ENCODE data around the gene DPP6. TPM values are rescaled to one million over a fixed set of nuclear protein-coding genes. Genes with fewer than 3 reads are reported as not detected.

DPP6 gene
- total RNA-seq, 4 donors from 2014 or later, result 1.5 to 2.9 TPM; not detected in 2

GRCh38 chr7:154217688-154218340 is 165.6 kb downstream of the DPP6 start:
- Histone ChIP-seq H3K36me3 (no peaks in the 10 kb centered on the region), H3K9me3 (no peaks in the 10 kb centered on the region), H3K27me3 (no peaks in the 10 kb centered on the region), H3K27ac (no peak overlapping the region), H3K4me1 (no peaks in the 10 kb centered on the region), H3K4me3 (no peak overlapping the region)
- no peak for DNase-seq
- no peak for TF ChIP-seq POLR2A (IDR thresholded peaks at IDR 0.05)

DNA sequence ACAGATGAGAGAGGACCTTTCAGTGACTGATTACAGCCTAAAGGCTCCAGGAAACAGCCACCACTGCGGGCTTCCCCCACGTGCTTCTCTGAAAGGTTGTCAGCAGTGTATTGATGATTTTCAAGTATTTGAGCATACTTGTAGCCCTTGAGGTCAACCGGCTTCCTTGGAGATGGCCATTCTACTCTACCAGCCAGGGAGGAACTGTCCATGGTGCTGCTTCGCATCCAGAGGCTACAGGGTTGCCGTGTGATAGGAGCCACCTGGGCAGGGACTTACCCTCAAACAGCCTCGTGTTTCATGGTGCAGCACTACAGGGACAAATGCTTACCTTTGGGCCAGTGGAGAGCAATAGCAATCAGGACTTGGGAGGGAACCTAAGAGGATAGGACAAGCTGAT is 179.5 kb downstream of the DPP6 start:
- Histone ChIP-seq H3K27me3 (no peaks in the 10 kb centered on the region), H3K27ac (no peak overlapping the region), H3K4me1 (no peaks in the 10 kb centered on the region), H3K4me3 (no peak overlapping the region), H3K36me3 (no peaks in the 10 kb centered on the region), H3K9me3 (no peaks in the 10 kb centered on the region)
- DNase-seq, result no peak
- TF ChIP-seq CTCF (IDR thresholded peaks at IDR 0.05) (no peak), POLR2A (IDR thresholded peaks at IDR 0.05) (no peak)

DNA sequence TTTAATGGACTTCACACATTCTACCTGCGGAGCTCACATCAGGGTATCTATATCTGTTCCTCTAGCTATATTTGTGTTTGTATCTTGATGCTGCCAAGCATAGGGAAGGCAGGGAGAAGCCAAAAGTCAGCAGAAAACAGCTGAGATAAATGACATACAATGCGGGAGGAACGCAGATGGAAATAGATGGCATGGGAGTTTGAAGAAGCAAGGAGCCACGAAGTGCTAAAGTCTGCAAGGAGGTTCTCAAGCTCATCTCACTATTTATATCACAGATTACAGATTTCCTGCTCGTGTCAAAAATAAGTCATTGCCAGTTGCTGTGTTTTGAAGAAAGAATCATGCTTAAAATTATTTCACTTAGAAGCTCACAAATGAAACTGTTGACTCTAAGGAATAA is 180.5 kb downstream of the DPP6 start:
- H3K36me3 ChIP-seq, result no peaks in the 10 kb centered on the region
- no peaks in the 10 kb centered on the region for H3K9me3 ChIP-seq
- H3K27ac ChIP-seq, result no peak overlapping the region
- TF ChIP-seq CTCF (IDR thresholded peaks at IDR 0.05), result no peak
- TF ChIP-seq POLR2A (IDR thresholded peaks at IDR 0.05), result no peak
- no peak for DNase-seq
- no peaks in the 10 kb centered on the region for H3K27me3 ChIP-seq
- no peaks in the 10 kb centered on the region for H3K4me1 ChIP-seq
- H3K4me3 ChIP-seq, result no peak overlapping the region

DNA sequence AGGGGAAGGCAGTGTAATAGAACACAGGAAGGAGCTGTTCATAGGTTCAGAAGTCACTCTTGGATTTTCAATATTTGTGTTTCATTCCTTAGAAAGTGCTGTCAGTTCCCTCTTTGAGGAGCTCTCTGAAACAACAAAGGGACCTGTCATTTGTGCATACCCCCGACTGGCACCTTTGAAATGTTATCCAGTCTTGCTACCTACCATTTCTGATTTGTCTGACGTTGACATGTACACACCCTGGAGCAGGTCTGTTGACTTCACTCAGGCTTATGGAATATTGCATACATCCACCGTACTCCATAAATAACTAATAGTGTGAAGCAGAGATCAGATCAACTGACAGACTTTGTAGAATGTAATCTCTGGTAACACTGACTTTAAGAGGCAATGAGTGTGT is 189.8 kb downstream of the DPP6 start:
- Histone ChIP-seq H3K4me1 (no peaks in the 10 kb centered on the region), H3K9me3 (peaks cover 0 to 5% (median 0%) of the 10 kb centered on the region in 4 donors), H3K27me3 (no peaks in the 10 kb centered on the region), H3K4me3 (no peak overlapping the region), H3K36me3 (no peaks in the 10 kb centered on the region), H3K27ac (no peak overlapping the region)
- DNase-seq, result no peak
- TF ChIP-seq CTCF (IDR thresholded peaks at IDR 0.05), result no peak
- no peak for TF ChIP-seq POLR2A (IDR thresholded peaks at IDR 0.05)

- H3K27me3 ChIP-seq, result no peaks in the 10 kb centered on the region
- H3K4me3 ChIP-seq, result no peak overlapping the region
- no peak for TF ChIP-seq POLR2A (IDR thresholded peaks at IDR 0.05)
- no peak for TF ChIP-seq CTCF (IDR thresholded peaks at IDR 0.05)
- no peak for DNase-seq
- H3K27ac ChIP-seq, result no peak overlapping the region
- H3K4me1 ChIP-seq, result no peaks in the 10 kb centered on the region
- H3K9me3 ChIP-seq, result peaks cover 0 to 5% (median 0%) of the 10 kb centered on the region in 4 donors
- H3K36me3 ChIP-seq, result no peaks in the 10 kb centered on the region
Observed at GRCh38 chr7:154242709-154243108, 190.5 kb downstream of the DPP6 start.

- H3K9me3 ChIP-seq, result no peaks in the 10 kb centered on the region
- no peaks in the 10 kb centered on the region for H3K4me1 ChIP-seq
- DNase-seq, result no peak
- H3K27ac ChIP-seq, result no peak overlapping the region
- no peaks in the 10 kb centered on the region for H3K36me3 ChIP-seq
- TF ChIP-seq POLR2A (IDR thresholded peaks at IDR 0.05) (no peak), CTCF (IDR thresholded peaks at IDR 0.05) (no peak)
- H3K27me3 ChIP-seq, result no peaks in the 10 kb centered on the region
- H3K4me3 ChIP-seq, result no peak overlapping the region
Observed at GRCh38 chr7:154252046-154252445, 199.8 kb downstream of the DPP6 start.

Measured in Peyer's patch (tissue), 4 donors.